Hepatocyte (in vitro differentiated cells): ENCODE measurements around the gene OPA1. TPM values are rescaled to one million over a fixed set of nuclear protein-coding genes. Genes with fewer than 3 reads are reported as not detected.

ENCODE experiments used
- DNase-seq: peaks from one replicate; pipeline ENCODE4 v3.0.0-alpha.2; 2016; ENCODE audit warnings: low spot score
- H2AFZ ChIP-seq: fragments of 200-600 bp; sonication (generic); 2 replicates; pipeline ENCODE4 v1.6.0; 2016; ENCODE audit warnings: antibody characterized with exemption, mild to moderate bottlenecking
- H3K27ac ChIP-seq: fragments of 200-600 bp; sonication (generic); 2 replicates; pipeline ENCODE4 v1.5.1; 2016; ENCODE audit warnings: mild to moderate bottlenecking
- H3K27me3 ChIP-seq: fragments of 200-600 bp; sonication (generic); 2 replicates; pipeline ENCODE4 v1.6.1; 2016
- H3K36me3 ChIP-seq: fragments of 200-600 bp; sonication (generic); replicated peaks from 2 replicates; pipeline ENCODE4 v1.5.1; 2016; ENCODE audit warnings: low read depth; ENCODE audit not compliant: insufficient read depth
- H3K4me1 ChIP-seq: fragments of 200-600 bp; sonication (generic); 2 replicates; pipeline ENCODE4 v1.5.1; 2016; ENCODE audit warnings: mild to moderate bottlenecking, moderate library complexity; ENCODE audit not compliant: insufficient read depth
- H3K4me2 ChIP-seq: fragments of 200-600 bp; sonication (generic); 2 replicates; pipeline ENCODE4 v1.6.0; 2016
- H3K4me3 ChIP-seq: fragments of 200-600 bp; sonication (generic); 2 replicates; pipeline ENCODE4 v1.5.1; 2016; ENCODE audit warnings: mild to moderate bottlenecking
- H3K79me2 ChIP-seq: fragments of 200-600 bp; sonication (generic); 2 replicates; pipeline ENCODE4 v1.6.0; 2017; ENCODE audit warnings: mild to moderate bottlenecking
- H3K9me2 ChIP-seq: fragments of 200-600 bp; sonication (generic); replicated peaks from 2 replicates; pipeline ENCODE4 v1.6.0; 2017; ENCODE audit warnings: mild to moderate bottlenecking; ENCODE audit not compliant: insufficient read depth
- H3K9me3 ChIP-seq: fragments of 200-600 bp; sonication (generic); 2 replicates; pipeline ENCODE4 v1.5.1; 2016; ENCODE audit warnings: low read depth, mild to moderate bottlenecking
- H4K20me1 ChIP-seq: fragments of 200-600 bp; sonication (generic); 2 replicates; pipeline ENCODE4 v1.6.0; 2016; ENCODE audit warnings: mild to moderate bottlenecking; ENCODE audit not compliant: insufficient read depth, poor library complexity, severe bottlenecking
- EZH2 ChIP-seq: fragments of 200-600 bp; sonication (generic); IDR thresholded peaks from 2 replicates; pipeline ENCODE4 v1.6.1; 2016; ENCODE audit warnings: antibody characterized with exemption, mild to moderate bottlenecking, borderline replicate concordance
- EZH2phosphoT487 ChIP-seq: fragments of 200-600 bp; sonication (generic); IDR thresholded peaks from one replicate; pipeline ENCODE4 v1.6.1; 2018; ENCODE audit warnings: antibody characterized with exemption, mild to moderate bottlenecking, low read depth, moderate library complexity; ENCODE audit not compliant: unreplicated experiment, severe bottlenecking
- WGBS: methylation state at CpG from one replicate; pipeline ENCODE4 v1.1.6; 2016; ENCODE audit warnings: low lambda C conversion rate; ENCODE audit errors: missing lambda C conversion rate; 5-methylcytosine and 5-hydroxymethylcytosine counted together
- polyA plus RNA-seq: library from polyadenylated mRNA; unstranded; fragments of >200 nt; fragmentation: Nextera tagmentation; extraction: Ambion mirVana; gene quantifications from 2 replicates; pipeline ENCODE4 v1.2.1, GENCODE V29; 2016
- total RNA-seq: library from RNA; depleted of rRNA; stranded (reverse); fragments of >200 nt; gene quantifications from 2 replicates; pipeline ENCODE4 v1.2.3, GENCODE V29; 2014
- TF ChIP-seq, protein P1 (sequence below): fragments of 200-600 bp; sonication (generic); IDR thresholded peaks from 2 replicates; pipeline ENCODE4 v1.5.1; 2016; ENCODE audit warnings: antibody characterized with exemption, mild to moderate bottlenecking; ENCODE audit not compliant: poor library complexity

The OPA1 gene
- total and polyA plus RNA-seq, 2 experiments from 2014 or later, result 17.7 to 49.0 TPM

DNA sequence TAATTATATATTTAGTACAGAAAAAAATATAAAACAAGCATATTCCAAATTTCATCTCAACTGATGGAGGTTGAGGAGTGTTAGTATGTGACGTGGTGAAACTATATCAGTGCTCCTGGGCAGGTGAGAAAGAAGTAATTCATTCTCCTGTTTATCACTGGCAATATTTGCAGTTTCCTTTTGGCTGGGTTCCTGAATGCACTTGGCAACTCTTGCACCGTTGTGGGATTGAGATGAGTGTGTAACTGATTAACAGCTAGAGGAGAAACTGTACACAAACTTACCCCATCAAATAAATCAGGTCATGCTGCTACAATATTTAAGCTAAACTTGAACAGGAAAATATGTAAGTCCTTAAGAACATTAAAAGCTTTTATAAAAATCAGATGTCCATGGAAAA, 36.2 kb upstream of the OPA1 start:
- Histone ChIP-seq H3K9me3 (no peaks in the 10 kb centered on the region), H3K27ac (no peak overlapping the region), H3K36me3 (no peaks in the 10 kb centered on the region), H3K4me2 (no peak overlapping the region), H2AFZ (no peak overlapping the region), H3K27me3 (no peaks in the 10 kb centered on the region), H4K20me1 (no peaks in the 10 kb centered on the region), H3K4me3 (no peak overlapping the region), H3K4me1 (peaks cover 5% of the 10 kb centered on the region), H3K79me2 (no peaks in the 10 kb centered on the region), H3K9me2 (no peaks in the 10 kb centered on the region)
- TF ChIP-seq, protein P1, sequence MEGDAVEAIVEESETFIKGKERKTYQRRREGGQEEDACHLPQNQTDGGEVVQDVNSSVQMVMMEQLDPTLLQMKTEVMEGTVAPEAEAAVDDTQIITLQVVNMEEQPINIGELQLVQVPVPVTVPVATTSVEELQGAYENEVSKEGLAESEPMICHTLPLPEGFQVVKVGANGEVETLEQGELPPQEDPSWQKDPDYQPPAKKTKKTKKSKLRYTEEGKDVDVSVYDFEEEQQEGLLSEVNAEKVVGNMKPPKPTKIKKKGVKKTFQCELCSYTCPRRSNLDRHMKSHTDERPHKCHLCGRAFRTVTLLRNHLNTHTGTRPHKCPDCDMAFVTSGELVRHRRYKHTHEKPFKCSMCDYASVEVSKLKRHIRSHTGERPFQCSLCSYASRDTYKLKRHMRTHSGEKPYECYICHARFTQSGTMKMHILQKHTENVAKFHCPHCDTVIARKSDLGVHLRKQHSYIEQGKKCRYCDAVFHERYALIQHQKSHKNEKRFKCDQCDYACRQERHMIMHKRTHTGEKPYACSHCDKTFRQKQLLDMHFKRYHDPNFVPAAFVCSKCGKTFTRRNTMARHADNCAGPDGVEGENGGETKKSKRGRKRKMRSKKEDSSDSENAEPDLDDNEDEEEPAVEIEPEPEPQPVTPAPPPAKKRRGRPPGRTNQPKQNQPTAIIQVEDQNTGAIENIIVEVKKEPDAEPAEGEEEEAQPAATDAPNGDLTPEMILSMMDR, result no peak
- TF ChIP-seq EZH2, result no peak
- no peak for TF ChIP-seq EZH2phosphoT487
- 42% methylated on average over 2 of the region's 2 CpGs for WGBS
- DNase-seq, result no peak

DNA sequence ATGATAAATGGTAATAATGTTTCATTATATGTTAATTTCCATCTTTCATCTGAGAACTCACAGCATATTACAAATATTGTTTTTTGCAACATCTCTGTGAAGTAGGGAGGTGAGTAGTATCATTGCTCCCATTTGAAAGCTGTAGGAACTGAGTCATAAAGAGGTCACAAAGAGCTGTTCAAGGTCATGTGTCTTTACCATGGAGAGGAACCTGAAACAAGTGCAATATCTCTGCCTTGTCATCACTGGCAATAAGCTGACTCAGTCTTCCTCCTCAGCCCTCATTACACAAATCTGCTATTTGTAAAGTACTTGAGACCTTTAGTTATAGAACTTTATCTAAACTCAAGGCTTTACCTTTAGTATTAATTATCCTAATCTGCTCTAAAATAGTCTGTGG, 33.9 kb upstream of the OPA1 start:
- H3K9me3 ChIP-seq, result no peaks in the 10 kb centered on the region
- TF ChIP-seq EZH2 (no peak), EZH2phosphoT487 (no peak)
- TF ChIP-seq, protein P1, result no peak
- H3K4me1 ChIP-seq, result no peaks in the 10 kb centered on the region
- no peak overlapping the region for H3K27ac ChIP-seq
- H3K4me3 ChIP-seq, result no peak overlapping the region
- H3K27me3 ChIP-seq, result no peaks in the 10 kb centered on the region
- no peaks in the 10 kb centered on the region for H3K9me2 ChIP-seq
- no peak for DNase-seq
- no peak overlapping the region for H2AFZ ChIP-seq
- no peaks in the 10 kb centered on the region for H3K79me2 ChIP-seq
- no peaks in the 10 kb centered on the region for H4K20me1 ChIP-seq
- no peaks in the 10 kb centered on the region for H3K36me3 ChIP-seq
- H3K4me2 ChIP-seq, result no peak overlapping the region

DNA sequence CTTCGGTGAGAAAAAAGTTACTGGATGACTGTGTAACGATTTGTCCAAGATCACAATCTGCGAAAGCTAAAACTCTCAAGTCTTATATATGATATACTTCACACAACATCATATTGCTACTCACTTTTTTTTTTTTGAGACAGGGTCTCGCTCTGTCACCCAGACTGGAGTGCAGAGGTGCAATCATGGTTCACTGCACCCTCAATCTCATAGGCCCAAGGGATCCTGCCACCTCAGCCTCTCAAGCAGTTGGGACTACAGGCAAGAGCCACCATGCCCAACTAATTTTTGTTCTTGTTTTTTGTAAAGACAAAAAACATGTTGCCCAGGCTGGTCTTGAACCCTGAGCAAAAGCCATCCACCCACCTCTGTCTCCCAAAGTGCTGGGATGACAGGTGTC, 32.9 kb upstream of the OPA1 start:
- Histone ChIP-seq H3K27me3 (no peaks in the 10 kb centered on the region), H3K36me3 (no peaks in the 10 kb centered on the region), H3K27ac (no peak overlapping the region), H3K4me2 (no peak overlapping the region), H4K20me1 (no peaks in the 10 kb centered on the region), H2AFZ (no peak overlapping the region), H3K79me2 (no peaks in the 10 kb centered on the region), H3K4me1 (no peaks in the 10 kb centered on the region), H3K9me3 (no peaks in the 10 kb centered on the region), H3K9me2 (no peaks in the 10 kb centered on the region), H3K4me3 (no peak overlapping the region)
- 96% methylated on average over 4 of the region's 4 CpGs for WGBS
- DNase-seq, result no peak
- TF ChIP-seq EZH2phosphoT487 (no peak), EZH2 (no peak)

DNA sequence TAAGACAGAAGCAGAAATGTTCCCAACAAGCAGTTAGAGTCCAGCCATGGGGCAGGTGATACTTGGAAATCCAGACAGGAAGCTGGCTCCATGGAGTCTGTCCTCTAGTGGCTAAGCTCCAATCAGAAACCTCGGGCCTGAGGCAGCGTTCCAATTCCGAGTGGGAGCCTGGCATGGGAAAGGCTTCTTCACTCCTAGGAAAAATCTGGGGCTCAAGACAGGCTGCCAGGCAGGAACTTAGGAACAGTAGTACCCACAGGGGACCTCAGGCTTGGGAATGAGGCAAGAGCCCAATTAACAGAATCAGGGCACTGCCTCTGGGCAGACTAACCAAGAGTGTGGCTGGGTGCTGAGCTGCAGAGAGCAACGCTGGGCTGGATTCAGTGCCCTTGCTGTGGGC, 32.1 kb upstream of the OPA1 start:
- TF ChIP-seq, protein P1, result no peak
- TF ChIP-seq EZH2, result no peak
- no peak for TF ChIP-seq EZH2phosphoT487
- no peaks in the 10 kb centered on the region for H3K4me1 ChIP-seq
- H3K9me2 ChIP-seq, result no peaks in the 10 kb centered on the region
- no peaks in the 10 kb centered on the region for H3K27me3 ChIP-seq
- no peak overlapping the region for H3K27ac ChIP-seq
- DNase-seq, result no peak
- H3K79me2 ChIP-seq, result no peaks in the 10 kb centered on the region
- H3K4me3 ChIP-seq, result no peak overlapping the region
- H3K36me3 ChIP-seq, result no peaks in the 10 kb centered on the region
- H3K4me2 ChIP-seq, result no peak overlapping the region
- H2AFZ ChIP-seq, result no peak overlapping the region
- WGBS, result 83% methylated on average over 4 of the region's 4 CpGs
- no peaks in the 10 kb centered on the region for H3K9me3 ChIP-seq
- no peaks in the 10 kb centered on the region for H4K20me1 ChIP-seq
